A673 (cell line): ENCODE data around the gene MRPS10. TPM values are rescaled to one million over a fixed set of nuclear protein-coding genes. Genes with fewer than 3 reads are reported as not detected.

ENCODE experiments used
- BruUV-seq: library from RNA; stranded (reverse); fragments of 400-500 nt; replicated peaks from 2 replicates; lab custom pipeline; 2021; lab: Mats Ljungman, UMichigan
- CTCF ChIA-PET: fragments of 300-600 bp; sonication (Branson Sonifier 250); formaldehyde crosslinking; loops from one replicate; lab custom pipeline; 2022; ENCODE audit warnings: antibody characterized with exemption; lab: Charles Lee
- POLR2A ChIA-PET: fragments of 300-600 bp; sonication (Branson Sonifier 250); formaldehyde crosslinking; loops from one replicate; lab custom pipeline; 2022; ENCODE audit warnings: antibody characterized with exemption; ENCODE audit not compliant: low non-redundant PET; lab: Charles Lee
- DNase-seq: peaks from one replicate; pipeline ENCODE4 v3.0.0-alpha.2; 2015; ENCODE audit warnings: low spot score
- H3K27ac ChIP-seq: fragments of 200-600 bp; sonication (generic); 2 replicates; pipeline ENCODE4 v1.5.1; 2016; ENCODE audit warnings: mixed run types, low read depth, mild to moderate bottlenecking, mixed read lengths, antibody characterized with exemption, low read length; ENCODE audit not compliant: poor library complexity, severe bottlenecking
- H3K27me3 ChIP-seq: fragments of 200-600 bp; sonication (generic); replicated peaks from 2 replicates; pipeline ENCODE4 v1.6.1; 2017; ENCODE audit warnings: mixed run types, low read depth, mild to moderate bottlenecking, mixed read lengths, antibody characterized with exemption, low read length; ENCODE audit not compliant: insufficient read depth, poor library complexity
- H3K36me3 ChIP-seq: fragments of 200-600 bp; sonication (generic); 2 replicates; pipeline ENCODE4 v1.6.1; 2016; ENCODE audit warnings: mixed run types, mild to moderate bottlenecking, mixed read lengths, antibody characterized with exemption, low read length; ENCODE audit not compliant: insufficient read depth, poor library complexity, severe bottlenecking
- H3K4me1 ChIP-seq: fragments of 200-600 bp; sonication (generic); 2 replicates; pipeline ENCODE4 v1.6.1; 2017; ENCODE audit warnings: mixed run types, mild to moderate bottlenecking, mixed read lengths, antibody characterized with exemption, low read length; ENCODE audit not compliant: insufficient read depth, poor library complexity, severe bottlenecking
- H3K4me3 ChIP-seq: fragments of 200-600 bp; sonication (generic); 2 replicates; pipeline ENCODE4 v1.5.1; 2016; ENCODE audit warnings: low read depth, mixed run types, mild to moderate bottlenecking, mixed read lengths, low read length; ENCODE audit not compliant: poor library complexity, severe bottlenecking
- H3K9me3 ChIP-seq: fragments of 200-600 bp; sonication (generic); 2 replicates; pipeline ENCODE4 v1.6.1; 2016; ENCODE audit warnings: mixed run types, low read depth, mild to moderate bottlenecking, mixed read lengths, antibody characterized with exemption, low read length; ENCODE audit not compliant: poor library complexity, severe bottlenecking
- EZH2 ChIP-seq: fragments of 200-600 bp; sonication (generic); IDR thresholded peaks from 2 replicates; pipeline ENCODE4 v1.6.1; 2017; ENCODE audit warnings: borderline replicate concordance, low read depth, mild to moderate bottlenecking, mixed read lengths, antibody characterized with exemption, low read length; ENCODE audit not compliant: poor library complexity, severe bottlenecking
- intact Hi-C: fragments of 100-400 bp; cut with micrococcal nuclease; formaldehyde crosslinking; loops from one replicate; pipeline ENCODE4 v1.10.0; 2022; ENCODE audit not compliant: unreplicated experiment
- total RNA-seq: library from RNA; stranded (reverse); gene quantifications from 2 replicates; pipeline ENCODE4 v1.2.3, GENCODE V29; 2021
- TF ChIP-seq, protein P1 (sequence below): fragments of 300-800, 200-600 bp; sonication (generic); conservative IDR thresholded peaks from 2 replicates; pipeline ENCODE4 v1.5.1; 2017; ENCODE audit warnings: low read depth, mild to moderate bottlenecking, antibody characterized with exemption, low read length, moderate library complexity, mixed read lengths

The MRPS10 gene
- total RNA-seq, 1 experiment from 2014 or later: 52.0 TPM

DNA sequence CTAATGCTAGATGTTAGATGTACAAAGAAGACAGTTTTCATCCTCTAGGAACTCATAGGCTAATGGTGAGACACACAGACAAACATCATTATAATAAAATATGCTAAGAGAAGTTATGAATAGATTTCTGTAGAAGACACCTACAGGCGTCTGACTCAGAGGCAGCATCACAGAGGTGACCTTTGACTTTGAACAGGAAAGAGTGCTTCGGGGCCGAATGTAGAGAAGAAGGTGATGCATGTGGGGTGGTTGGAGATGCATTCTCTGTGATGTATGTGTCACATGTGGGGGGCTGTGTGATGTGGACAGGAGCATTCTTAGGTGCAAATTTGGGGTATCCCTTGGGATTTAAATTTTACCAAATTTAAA lies 37.7 kb downstream of the MRPS10 start:
- CTCF ChIA-PET: no interaction called here
- intact Hi-C loops: no loop called here
- no peak for TF ChIP-seq EZH2
- TF ChIP-seq, protein P1, sequence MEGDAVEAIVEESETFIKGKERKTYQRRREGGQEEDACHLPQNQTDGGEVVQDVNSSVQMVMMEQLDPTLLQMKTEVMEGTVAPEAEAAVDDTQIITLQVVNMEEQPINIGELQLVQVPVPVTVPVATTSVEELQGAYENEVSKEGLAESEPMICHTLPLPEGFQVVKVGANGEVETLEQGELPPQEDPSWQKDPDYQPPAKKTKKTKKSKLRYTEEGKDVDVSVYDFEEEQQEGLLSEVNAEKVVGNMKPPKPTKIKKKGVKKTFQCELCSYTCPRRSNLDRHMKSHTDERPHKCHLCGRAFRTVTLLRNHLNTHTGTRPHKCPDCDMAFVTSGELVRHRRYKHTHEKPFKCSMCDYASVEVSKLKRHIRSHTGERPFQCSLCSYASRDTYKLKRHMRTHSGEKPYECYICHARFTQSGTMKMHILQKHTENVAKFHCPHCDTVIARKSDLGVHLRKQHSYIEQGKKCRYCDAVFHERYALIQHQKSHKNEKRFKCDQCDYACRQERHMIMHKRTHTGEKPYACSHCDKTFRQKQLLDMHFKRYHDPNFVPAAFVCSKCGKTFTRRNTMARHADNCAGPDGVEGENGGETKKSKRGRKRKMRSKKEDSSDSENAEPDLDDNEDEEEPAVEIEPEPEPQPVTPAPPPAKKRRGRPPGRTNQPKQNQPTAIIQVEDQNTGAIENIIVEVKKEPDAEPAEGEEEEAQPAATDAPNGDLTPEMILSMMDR: no peak

DNA sequence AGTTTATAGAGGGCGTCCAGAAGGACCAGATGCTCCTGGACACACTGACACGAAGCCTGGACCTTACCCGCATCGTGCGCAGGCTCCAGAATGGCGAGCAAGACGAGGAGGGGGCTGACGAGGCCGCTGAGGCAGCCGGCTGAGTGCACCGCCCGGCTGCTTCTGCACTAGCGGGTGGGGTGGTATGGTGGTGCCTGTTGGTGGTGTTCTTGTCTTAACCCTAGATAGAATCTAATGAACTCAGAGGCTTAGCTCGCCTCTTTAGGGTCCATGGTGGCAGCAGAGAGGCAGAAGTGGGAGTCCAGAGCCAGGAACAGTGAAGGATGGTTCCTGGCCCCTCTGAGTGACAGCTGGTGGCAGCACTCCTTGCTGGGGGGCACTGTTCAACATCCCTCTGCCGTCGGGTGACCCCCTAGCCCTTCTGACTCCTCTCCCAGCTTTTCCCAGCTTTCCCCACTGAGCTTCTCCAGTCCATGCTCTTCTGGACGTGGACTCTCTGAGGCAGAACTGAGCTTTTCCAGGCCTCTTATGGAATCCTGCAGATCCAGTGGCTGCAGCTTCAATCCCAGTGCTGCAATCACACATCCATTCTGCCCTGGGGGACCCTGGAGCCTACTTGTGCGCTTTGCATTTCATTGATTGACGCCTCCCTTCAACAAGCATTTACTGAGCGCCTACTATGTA lies 38.3 kb downstream of the MRPS10 start:
- Histone ChIP-seq H3K36me3 (no peaks in the 10 kb centered on the region), H3K4me1 (no peaks in the 10 kb centered on the region), H3K27me3 (no peaks in the 10 kb centered on the region), H3K4me3 (no peak overlapping the region), H3K9me3 (no peaks in the 10 kb centered on the region), H3K27ac (no peak overlapping the region)
- ChIA-PET CTCF (no interaction called here), POLR2A (no interaction called here)
- TF ChIP-seq, protein P1: no peak
- TF ChIP-seq EZH2: no peak
- no TSS peak for BruUV-seq
- no peak for DNase-seq
- intact Hi-C loops: no loop called here

More for the DNA sequence above, 37.7 kb downstream of the MRPS10 start:
- Histone ChIP-seq H3K27me3 (no peaks in the 10 kb centered on the region), H3K4me1 (no peaks in the 10 kb centered on the region), H3K9me3 (no peaks in the 10 kb centered on the region), H3K36me3 (no peaks in the 10 kb centered on the region), H3K27ac (no peak overlapping the region), H3K4me3 (no peak overlapping the region)
- no peak for DNase-seq
- POLR2A ChIA-PET: no interaction called here
- no TSS peak for BruUV-seq

- no peak for DNase-seq
- H3K4me3 ChIP-seq: no peak overlapping the region
- no peaks in the 10 kb centered on the region for H3K36me3 ChIP-seq
- no peaks in the 10 kb centered on the region for H3K27me3 ChIP-seq
- no TSS peak for BruUV-seq
- TF ChIP-seq, protein P1: no peak
- no peak for TF ChIP-seq EZH2
- no peaks in the 10 kb centered on the region for H3K4me1 ChIP-seq
- H3K9me3 ChIP-seq: no peaks in the 10 kb centered on the region
- ChIA-PET CTCF (interaction anchor here (0.5 kb wide), 1 partner anchor 85 kb away, joined by 5 read pairs; no protein-coding TSS in a partner anchor), POLR2A (no interaction called here)
- intact Hi-C loops: no loop called here
- no peak overlapping the region for H3K27ac ChIP-seq
These were observed 39.9 kb downstream of the MRPS10 start for GRCh38 chr6:42177514-42178364.
